DND-41 (cell line): Measurements from ENCODE around the gene NFATC3.

Source experiments
- CTCF ChIP-seq: IDR thresholded peaks from 2 replicates; pipeline ENCODE4 v1.5.1; 2012; ENCODE audit warnings: borderline replicate concordance, low read length, moderate library complexity, mild to moderate bottlenecking; ENCODE audit not compliant: poor library complexity, severe bottlenecking; ENCODE audit errors: extremely low read depth
- EZH2 ChIP-seq: IDR thresholded peaks from 3 replicates; pipeline ENCODE4 v1.6.1; 2012; ENCODE audit warnings: borderline replicate concordance, low read depth, mild to moderate bottlenecking, moderate library complexity, low read length, inconsistent platforms; ENCODE audit not compliant: severe bottlenecking

- TF ChIP-seq CTCF (no peak), EZH2 (no peak)
Measured at GRCh38 chr16:68265078-68265920, 180.1 kb downstream of the NFATC3 start.
